TTC549 (cell line): ENCODE measurements around the gene SERPINA9.
"Not testable (repeated sequence)": the region's sequence is repeated elsewhere in the genome, so short reads cannot be mapped to it uniquely, and the experiment has no call there.

Source experiments
- FAIRE-seq: peaks from 2 replicates; lab custom pipeline; 2012; peaks lifted over from hg19 to GRCh38; lab: Jason Lieb, UNC

Gene SERPINA9, protein sequence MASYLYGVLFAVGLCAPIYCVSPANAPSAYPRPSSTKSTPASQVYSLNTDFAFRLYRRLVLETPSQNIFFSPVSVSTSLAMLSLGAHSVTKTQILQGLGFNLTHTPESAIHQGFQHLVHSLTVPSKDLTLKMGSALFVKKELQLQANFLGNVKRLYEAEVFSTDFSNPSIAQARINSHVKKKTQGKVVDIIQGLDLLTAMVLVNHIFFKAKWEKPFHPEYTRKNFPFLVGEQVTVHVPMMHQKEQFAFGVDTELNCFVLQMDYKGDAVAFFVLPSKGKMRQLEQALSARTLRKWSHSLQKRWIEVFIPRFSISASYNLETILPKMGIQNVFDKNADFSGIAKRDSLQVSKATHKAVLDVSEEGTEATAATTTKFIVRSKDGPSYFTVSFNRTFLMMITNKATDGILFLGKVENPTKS

DNA sequence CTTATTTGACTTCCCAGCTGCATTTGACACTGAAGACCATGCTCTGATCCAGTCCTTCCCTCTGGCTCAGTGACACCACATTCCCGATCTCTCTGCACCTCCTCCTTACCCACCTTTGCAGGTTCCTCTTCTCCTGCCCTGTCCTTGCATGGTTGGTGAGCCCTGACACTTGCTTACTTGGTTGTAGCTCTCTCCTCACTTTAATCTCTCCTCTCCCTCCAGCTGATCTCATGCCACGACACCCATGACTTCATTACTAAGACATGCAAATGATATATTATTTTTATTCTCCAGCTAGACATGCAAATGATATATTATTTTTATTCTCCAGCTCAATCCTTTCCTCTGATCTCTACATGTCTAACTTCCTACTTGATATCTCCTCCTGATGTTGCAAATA lies at the start of gene SERPINA9:
SERPINA9 (minus strand) TSS at position 175 of the 400 bp plus-strand sequence. CDS start 6,357 bp downstream, outside the sequence.
- FAIRE-seq = no peak

GRCh38 chr14:94524093-94524492 lies 48.1 kb upstream of the SERPINA9 start:
- no peak for FAIRE-seq

DNA sequence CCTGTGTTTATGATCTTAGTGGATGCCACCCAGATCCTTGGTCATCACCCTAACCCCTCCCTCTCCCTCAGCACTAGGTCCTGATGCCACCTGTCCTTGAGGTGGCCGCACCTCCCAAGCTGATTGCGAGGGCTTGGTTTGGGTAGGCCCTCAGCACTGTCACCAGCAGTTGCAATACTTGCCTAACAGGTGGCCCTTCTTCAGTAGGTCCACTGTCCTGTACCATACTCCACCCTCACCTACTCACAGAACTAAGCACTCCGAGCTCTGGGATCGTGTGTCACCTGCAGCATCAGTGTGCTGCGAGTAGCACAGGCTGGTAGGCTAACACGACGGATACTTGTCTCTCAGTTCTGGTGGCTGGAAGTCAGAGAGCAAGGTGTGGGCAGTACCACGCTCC lies 47.3 kb upstream of the SERPINA9 start:
- FAIRE-seq = no peak

DNA sequence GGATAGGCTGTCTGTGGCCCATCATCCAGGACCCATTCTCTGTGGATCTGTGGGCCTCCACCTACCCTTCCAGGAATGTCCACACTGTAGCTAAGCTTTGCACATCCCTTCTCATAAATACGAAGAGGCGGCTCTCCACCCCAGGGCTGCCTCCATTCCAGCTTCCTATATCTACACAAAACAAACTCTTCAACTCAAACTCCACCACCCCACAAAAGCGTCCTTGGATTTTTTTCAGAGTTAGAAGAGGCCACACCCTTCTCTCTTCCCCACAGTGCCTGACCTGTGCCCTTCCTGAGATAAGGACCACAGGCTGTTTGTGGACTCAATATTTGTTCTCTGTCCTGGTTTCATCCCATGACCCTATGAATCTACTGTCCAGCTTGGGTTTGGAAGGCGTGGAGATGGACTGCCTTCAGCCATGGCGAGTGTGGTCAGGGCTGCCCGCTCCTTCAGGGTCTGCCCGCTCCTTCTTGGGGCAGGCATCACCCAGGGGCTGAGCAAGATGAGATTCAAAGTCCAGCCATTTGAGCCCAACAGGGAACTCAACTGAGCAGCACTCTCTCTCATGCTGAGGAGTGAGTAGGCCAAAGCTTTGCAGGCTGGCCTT lies 46.2 kb upstream of the SERPINA9 start:
- no peak for FAIRE-seq

- no peak for FAIRE-seq
These were observed 45.5 kb upstream of the SERPINA9 start for GRCh38 chr14:94521375-94522114.

GRCh38 chr14:94517641-94518257 lies 41.8 kb upstream of the SERPINA9 start:
- FAIRE-seq = no peak

DNA sequence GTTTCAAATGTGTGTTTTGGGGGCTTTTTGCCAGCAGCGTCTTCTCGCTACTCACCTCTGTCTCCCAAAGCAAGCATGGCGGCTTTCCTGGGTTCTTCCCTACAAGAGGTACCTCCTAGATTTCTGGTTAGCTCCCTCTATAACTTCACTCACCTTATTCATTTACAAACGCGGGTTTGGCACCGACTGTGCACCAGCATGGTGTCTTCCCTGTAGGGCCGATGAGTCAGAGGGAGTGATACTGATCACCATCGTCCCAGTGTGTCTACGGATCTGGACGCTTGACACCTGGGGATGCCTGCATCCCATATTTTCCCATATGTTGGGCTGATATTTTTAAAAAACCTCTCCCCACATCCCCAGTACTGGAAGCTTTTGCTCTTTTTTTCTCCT lies 41.2 kb upstream of the SERPINA9 start:
- FAIRE-seq = no peak

DNA sequence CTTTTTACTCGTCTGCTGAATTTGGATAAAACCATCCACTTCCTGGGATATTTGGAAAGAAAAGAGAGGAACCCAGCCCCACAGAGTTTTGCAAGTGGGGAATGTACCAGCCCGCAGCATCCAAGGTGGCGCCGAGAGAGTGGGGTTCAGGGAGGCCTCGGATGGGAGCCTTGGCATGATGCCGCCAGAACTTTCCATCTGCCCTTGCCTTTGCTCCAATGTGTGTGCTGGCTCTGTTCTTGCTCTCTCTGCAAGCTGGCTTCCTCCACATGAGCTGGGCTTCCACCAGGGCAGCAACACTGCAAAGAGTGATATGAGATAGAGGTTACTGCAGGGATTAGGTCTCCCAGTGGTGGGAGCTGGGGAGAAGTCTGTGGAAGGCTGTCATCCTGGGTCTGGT lies 39.9 kb upstream of the SERPINA9 start:
- FAIRE-seq = no peak

- no peak for FAIRE-seq
These were observed 39.4 kb upstream of the SERPINA9 start for GRCh38 chr14:94515426-94515825.

GRCh38 chr14:94514351-94514750 lies 38.4 kb upstream of the SERPINA9 start:
- FAIRE-seq = no peak

DNA sequence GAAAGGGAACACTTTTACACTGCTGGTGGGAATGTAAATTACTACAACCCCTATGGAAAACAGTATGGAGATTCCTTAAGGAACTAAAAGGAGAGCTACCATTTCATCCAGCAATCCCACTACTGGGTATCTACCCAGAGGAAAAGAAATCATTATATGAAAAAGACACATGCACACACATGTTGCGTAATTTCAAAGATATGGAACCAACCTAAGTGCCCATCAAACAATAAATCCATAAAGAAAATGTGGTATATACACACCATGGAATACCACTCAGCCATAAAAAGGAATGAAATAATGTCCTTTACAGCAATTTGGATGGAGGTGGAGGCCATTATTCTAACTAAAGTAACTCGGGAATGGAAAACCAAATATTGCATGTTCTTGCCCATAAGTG lies 34.5 kb upstream of the SERPINA9 start:
- FAIRE-seq = not testable (repeated sequence)

GRCh38 chr14:94509356-94509755 lies 33.4 kb upstream of the SERPINA9 start, which contains the start of gene SERPINA12:
SERPINA12 (minus strand) TSS chr14:94509469; CDS start chr14:94498397, 11,072 bp downstream.
- no peak for FAIRE-seq

GRCh38 chr14:94505641-94506040 lies 29.6 kb upstream of the SERPINA9 start:
- no peak for FAIRE-seq

DNA sequence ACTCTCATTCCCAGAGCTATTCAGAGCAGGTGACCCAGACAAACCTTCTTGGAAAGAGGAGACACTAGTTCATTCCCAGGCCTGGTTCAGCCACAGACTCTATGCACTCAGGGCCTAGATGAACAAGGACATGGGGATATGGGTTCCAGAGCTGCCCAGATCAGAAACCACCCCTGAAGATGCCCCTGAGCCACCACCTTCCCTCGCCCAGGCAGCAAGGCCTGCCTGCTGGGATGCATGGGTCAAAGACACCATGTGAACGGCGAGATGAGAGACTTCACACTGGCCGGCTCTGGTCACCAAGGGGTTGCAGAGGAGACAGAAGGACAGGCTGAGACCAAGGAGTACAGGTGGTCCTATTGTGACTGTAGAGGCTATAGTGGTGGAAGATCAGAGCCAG lies 29.2 kb upstream of the SERPINA9 start:
- FAIRE-seq = no peak

DNA sequence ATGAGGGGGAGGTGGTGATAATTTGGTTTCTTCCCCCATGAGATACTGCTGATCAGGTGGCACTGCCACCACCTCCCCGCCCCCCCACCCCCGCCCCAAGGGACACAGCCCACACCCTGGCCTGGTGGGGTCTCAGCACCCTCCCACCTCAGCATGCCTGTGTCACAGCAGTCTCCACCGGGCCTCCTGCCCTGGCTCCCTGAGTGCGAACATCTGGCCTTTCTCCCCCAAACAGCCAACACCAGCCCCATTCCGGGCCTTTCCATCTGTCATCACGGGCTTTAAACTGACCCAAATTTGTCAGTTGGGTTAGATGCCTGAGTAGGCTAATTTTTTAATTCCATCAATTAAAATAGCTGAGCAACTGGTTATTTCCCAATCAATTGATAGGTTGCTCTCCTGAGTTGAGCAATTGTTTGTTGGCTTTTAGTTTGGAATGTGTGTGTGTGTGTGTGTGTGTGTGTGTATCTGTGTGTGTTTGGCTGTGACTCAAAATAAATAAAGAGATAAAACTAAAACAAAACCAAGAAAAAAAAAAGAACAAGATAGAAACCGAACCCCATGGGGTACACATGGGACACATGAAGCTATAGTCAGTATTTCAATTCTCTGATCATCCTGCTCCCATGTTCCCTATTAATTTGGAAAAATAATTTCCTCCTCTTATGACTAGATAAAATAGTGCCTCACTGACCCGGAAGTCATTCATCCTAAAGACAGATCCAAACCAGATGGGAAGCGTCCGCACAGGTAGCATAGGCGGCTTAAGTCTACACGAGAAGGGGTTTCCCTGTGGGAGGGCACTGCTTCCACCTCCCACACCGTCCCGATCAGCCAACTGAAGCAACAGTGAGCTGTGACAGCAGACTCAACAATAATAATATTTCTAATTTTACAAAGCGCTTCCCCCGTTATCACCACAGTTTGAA lies 25.9 kb upstream of the SERPINA9 start:
- no peak for FAIRE-seq

DNA sequence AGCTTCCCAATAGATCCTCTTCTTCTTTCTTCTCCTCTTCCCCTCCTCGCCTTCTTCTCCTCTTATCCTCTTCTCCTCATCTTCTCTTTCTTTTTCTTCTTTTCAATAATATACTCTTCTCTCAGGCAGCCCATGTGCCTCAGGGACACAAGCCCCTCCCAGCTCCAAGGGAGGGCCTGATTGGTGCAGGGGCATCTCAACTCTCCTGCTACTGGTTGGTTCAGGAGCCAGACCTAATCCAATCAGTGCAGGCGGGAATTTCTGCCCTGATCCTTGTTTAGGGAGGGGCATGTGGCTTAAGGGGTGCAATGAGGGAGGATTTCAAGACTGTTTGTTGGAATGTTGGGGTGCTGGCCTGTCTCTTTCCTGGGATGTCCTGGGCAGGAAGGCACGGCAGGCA lies 24.3 kb upstream of the SERPINA9 start:
- no peak for FAIRE-seq

- FAIRE-seq = no peak
These were observed 23.7 kb upstream of the SERPINA9 start for GRCh38 chr14:94499673-94500072.

DNA sequence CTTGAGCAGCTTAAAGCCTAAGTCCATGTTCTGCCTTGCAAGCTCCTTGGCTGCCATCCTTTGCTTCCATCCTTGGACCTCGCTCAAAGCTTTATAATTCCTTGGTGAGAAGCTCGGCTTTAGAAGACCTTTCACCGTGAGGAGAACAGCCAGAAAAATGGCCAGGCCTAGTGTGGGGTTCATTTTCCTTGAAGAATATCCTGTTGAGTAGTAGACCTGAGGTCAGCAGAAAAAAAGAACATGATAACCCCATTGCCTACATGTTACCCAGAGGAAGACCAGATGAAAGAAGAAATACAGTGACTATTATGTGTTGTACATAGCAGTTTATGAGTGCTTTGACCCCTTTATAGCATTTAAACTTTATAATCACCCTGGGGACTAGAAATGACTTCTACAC lies 22.2 kb upstream of the SERPINA9 start:
- FAIRE-seq = no peak

- FAIRE-seq = no peak
These were observed 18.1 kb upstream of the SERPINA9 start for GRCh38 chr14:94494085-94494484.

- FAIRE-seq = no peak
These were observed 15.5 kb upstream of the SERPINA9 start for GRCh38 chr14:94491511-94491910.

- no peak for FAIRE-seq
These were observed 13.3 kb upstream of the SERPINA9 start for GRCh38 chr14:94489336-94489735.
